Measurements from ENCODE around the gene RASL11B.

DNA sequence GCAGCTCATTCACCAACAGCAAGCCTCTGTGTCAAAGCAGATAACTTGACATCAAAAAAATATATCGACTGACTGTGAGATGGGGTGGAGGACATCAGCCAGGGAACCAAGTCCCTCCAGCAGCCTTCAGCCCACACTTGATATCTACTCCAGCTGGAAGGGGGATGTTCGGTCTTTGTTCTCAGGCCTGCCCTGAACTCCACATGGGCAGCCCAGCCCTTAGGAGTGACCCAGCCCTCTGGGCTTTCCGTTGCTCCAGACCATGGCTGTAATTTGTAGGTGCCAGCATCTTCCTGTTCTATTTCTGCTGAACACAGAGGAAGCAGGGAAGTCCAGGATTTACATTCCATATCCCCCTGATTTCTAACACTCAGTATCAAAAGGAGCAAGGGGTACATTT is 17.4 kb downstream of the RASL11B start:
- TF ChIP-seq, protein P1, sequence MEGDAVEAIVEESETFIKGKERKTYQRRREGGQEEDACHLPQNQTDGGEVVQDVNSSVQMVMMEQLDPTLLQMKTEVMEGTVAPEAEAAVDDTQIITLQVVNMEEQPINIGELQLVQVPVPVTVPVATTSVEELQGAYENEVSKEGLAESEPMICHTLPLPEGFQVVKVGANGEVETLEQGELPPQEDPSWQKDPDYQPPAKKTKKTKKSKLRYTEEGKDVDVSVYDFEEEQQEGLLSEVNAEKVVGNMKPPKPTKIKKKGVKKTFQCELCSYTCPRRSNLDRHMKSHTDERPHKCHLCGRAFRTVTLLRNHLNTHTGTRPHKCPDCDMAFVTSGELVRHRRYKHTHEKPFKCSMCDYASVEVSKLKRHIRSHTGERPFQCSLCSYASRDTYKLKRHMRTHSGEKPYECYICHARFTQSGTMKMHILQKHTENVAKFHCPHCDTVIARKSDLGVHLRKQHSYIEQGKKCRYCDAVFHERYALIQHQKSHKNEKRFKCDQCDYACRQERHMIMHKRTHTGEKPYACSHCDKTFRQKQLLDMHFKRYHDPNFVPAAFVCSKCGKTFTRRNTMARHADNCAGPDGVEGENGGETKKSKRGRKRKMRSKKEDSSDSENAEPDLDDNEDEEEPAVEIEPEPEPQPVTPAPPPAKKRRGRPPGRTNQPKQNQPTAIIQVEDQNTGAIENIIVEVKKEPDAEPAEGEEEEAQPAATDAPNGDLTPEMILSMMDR (IDR thresholded peaks at IDR 0.05) = no peak
- no peak for TF ChIP-seq POLR2A (IDR thresholded peaks at IDR 0.05)

Measured in adrenal gland (tissue), 5 donors.